ENCODE measurements around the gene RAPGEF1. TPM values are rescaled to one million over a fixed set of nuclear protein-coding genes. Genes with fewer than 3 reads are reported as not detected.
"Not testable (repeated sequence)": the region's sequence is repeated elsewhere in the genome, so short reads cannot be mapped to it uniquely, and the experiment has no call there.

RAPGEF1 gene
- total and polyA plus RNA-seq, 4 donors = 17.5 to 93.2 (median 54.7) TPM

DNA sequence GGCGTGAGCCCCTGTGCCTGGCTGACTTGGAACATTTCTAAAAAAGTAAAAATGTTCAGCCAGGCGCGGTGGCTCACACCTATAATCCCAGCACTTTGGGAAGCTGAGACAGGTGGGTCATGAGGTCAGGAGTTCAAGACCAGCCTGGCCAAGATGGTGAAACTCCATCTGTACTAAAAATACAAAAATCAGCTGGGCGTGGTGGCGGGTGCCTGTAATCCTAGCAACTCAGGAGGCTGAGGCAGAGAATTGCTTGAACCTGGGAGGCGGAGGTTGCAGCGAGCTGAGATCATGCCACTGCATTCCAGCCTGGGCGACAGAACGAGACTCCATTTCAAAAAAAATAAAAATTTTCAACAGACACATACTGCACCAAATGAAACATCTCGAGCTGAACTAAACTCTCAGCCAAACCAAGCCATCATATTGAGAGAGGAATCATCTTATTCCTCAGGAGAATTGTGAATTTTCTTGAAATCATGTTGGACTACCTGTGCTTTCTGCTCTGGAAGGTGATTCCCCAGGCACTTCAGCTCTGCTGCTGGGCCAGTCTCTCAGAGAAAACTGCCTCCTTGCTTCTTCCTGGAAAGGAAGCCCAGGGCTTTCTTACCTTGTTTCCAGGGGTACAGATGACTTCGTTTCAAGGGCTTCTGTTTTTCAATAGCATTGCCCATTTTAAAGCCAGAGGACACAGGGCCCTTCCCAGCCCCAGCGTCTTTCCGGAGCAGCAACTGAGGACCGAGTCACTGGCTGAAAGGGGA is 30.7 kb downstream of the RAPGEF1 start:
- DNase-seq; ATAC-seq (ENCODE audit: low FRiP score); H3K9me3 ChIP-seq (ENCODE audit: control insufficient read depth, low read length); H3K4me1 ChIP-seq (ENCODE audit: control insufficient read depth in 1 of 2, insufficient read depth in 2 of 2, low read length in 2 of 2); H3K27me3 ChIP-seq (ENCODE audit: control insufficient read depth in 1 of 2, insufficient read depth in 2 of 2, low read length in 1 of 2); intact Hi-C loops (cut with DNase I); H3K4me3 ChIP-seq (ENCODE audit: low read length in 2 of 2); H3K36me3 ChIP-seq (ENCODE audit: control insufficient read depth in 1 of 2, insufficient read depth in 2 of 2, low read length in 1 of 2): not testable (repeated sequence)
- 75 to 76% methylated on average over 14 of the region's 14 CpGs for WGBS, 2 donors
- H3K27ac ChIP-seq (ENCODE audit: low read depth in 1 of 2, low read length in 2 of 2) = peak overlapping the region in 1 of 2 donors; percentile 7

GRCh38 chr9:131708226-131709002 is 31.5 kb downstream of the RAPGEF1 start:
- intact Hi-C loops (cut with DNase I) = no loop called here
- H3K27ac ChIP-seq (ENCODE audit: low read depth in 1 of 2, low read length in 2 of 2) = peak overlapping the region in 1 of 2 donors; percentile 60
- peaks cover 4 to 6% of the 10 kb centered on the region in 2 donors for H3K4me1 ChIP-seq (ENCODE audit: control insufficient read depth in 1 of 2, insufficient read depth in 2 of 2, low read length in 2 of 2)
- no peaks in the 10 kb centered on the region for H3K9me3 ChIP-seq (ENCODE audit: control insufficient read depth, low read length)
- H3K36me3 ChIP-seq (ENCODE audit: control insufficient read depth in 1 of 2, insufficient read depth in 2 of 2, low read length in 1 of 2) = no peaks in the 10 kb centered on the region
- no peaks in the 10 kb centered on the region for H3K27me3 ChIP-seq (ENCODE audit: control insufficient read depth in 1 of 2, insufficient read depth in 2 of 2, low read length in 1 of 2)
- 85 to 91% methylated on average over 13 of the region's 13 CpGs for WGBS, 2 donors
- ATAC-seq (ENCODE audit: low FRiP score) (peak; percentile 59), DNase-seq (peak in 1 of 2 donors; percentile 59)
- no peak overlapping the region for H3K4me3 ChIP-seq (ENCODE audit: low read length in 2 of 2)

- H3K4me3 ChIP-seq (ENCODE audit: low read length in 2 of 2) = no peak overlapping the region
- no peaks in the 10 kb centered on the region for H3K9me3 ChIP-seq (ENCODE audit: control insufficient read depth, low read length)
- intact Hi-C loops (cut with DNase I) = no loop called here
- DNase-seq (no peak), ATAC-seq (ENCODE audit: low FRiP score) (no peak)
- no peaks in the 10 kb centered on the region for H3K36me3 ChIP-seq (ENCODE audit: control insufficient read depth in 1 of 2, insufficient read depth in 2 of 2, low read length in 1 of 2)
- H3K4me1 ChIP-seq (ENCODE audit: control insufficient read depth in 1 of 2, insufficient read depth in 2 of 2, low read length in 2 of 2) = peaks cover 3 to 4% of the 10 kb centered on the region in 2 donors
- WGBS, 2 donors = 71 to 75% methylated on average over 4 of the region's 4 CpGs
- H3K27me3 ChIP-seq (ENCODE audit: control insufficient read depth in 1 of 2, insufficient read depth in 2 of 2, low read length in 1 of 2) = no peaks in the 10 kb centered on the region
- no peak overlapping the region for H3K27ac ChIP-seq (ENCODE audit: low read depth in 1 of 2, low read length in 2 of 2)
Measured at GRCh38 chr9:131707733-131708157, 32.1 kb downstream of the RAPGEF1 start.

GRCh38 chr9:131707050-131707449 is 32.8 kb downstream of the RAPGEF1 start:
- H3K27ac ChIP-seq (ENCODE audit: low read depth in 1 of 2, low read length in 2 of 2) = no peak overlapping the region
- intact Hi-C loops (cut with DNase I) = no loop called here
- no peaks in the 10 kb centered on the region for H3K36me3 ChIP-seq (ENCODE audit: control insufficient read depth in 1 of 2, insufficient read depth in 2 of 2, low read length in 1 of 2)
- peaks cover 3 to 4% of the 10 kb centered on the region in 2 donors for H3K4me1 ChIP-seq (ENCODE audit: control insufficient read depth in 1 of 2, insufficient read depth in 2 of 2, low read length in 2 of 2)
- no peaks in the 10 kb centered on the region for H3K27me3 ChIP-seq (ENCODE audit: control insufficient read depth in 1 of 2, insufficient read depth in 2 of 2, low read length in 1 of 2)
- no peaks in the 10 kb centered on the region for H3K9me3 ChIP-seq (ENCODE audit: control insufficient read depth, low read length)
- no peak overlapping the region for H3K4me3 ChIP-seq (ENCODE audit: low read length in 2 of 2)
- WGBS, 2 donors = 91 to 93% methylated on average over 5 of the region's 5 CpGs
- ATAC-seq (ENCODE audit: low FRiP score) = no peak
- no peak for DNase-seq

GRCh38 chr9:131706608-131706970 is 33.3 kb downstream of the RAPGEF1 start:
- Histone ChIP-seq H3K27ac (ENCODE audit: low read depth in 1 of 2, low read length in 2 of 2) (no peak overlapping the region), H3K4me1 (ENCODE audit: control insufficient read depth in 1 of 2, insufficient read depth in 2 of 2, low read length in 2 of 2) (peaks cover 3 to 4% of the 10 kb centered on the region in 2 donors), H3K4me3 (ENCODE audit: low read length in 2 of 2) (no peak overlapping the region), H3K36me3 (ENCODE audit: control insufficient read depth in 1 of 2, insufficient read depth in 2 of 2, low read length in 1 of 2) (no peaks in the 10 kb centered on the region), H3K9me3 (ENCODE audit: control insufficient read depth, low read length) (no peaks in the 10 kb centered on the region), H3K27me3 (ENCODE audit: control insufficient read depth in 1 of 2, insufficient read depth in 2 of 2, low read length in 1 of 2) (no peaks in the 10 kb centered on the region)
- intact Hi-C loops (cut with DNase I) = no loop called here
- 91 to 93% methylated on average over 6 of the region's 6 CpGs for WGBS, 2 donors
- DNase-seq (no peak), ATAC-seq (ENCODE audit: low FRiP score) (no peak)

- H3K4me3 ChIP-seq (ENCODE audit: low read length in 2 of 2) = no peak overlapping the region
- H3K36me3 ChIP-seq (ENCODE audit: control insufficient read depth in 1 of 2, insufficient read depth in 2 of 2, low read length in 1 of 2) = no peaks in the 10 kb centered on the region
- no peaks in the 10 kb centered on the region for H3K9me3 ChIP-seq (ENCODE audit: control insufficient read depth, low read length)
- H3K27me3 ChIP-seq (ENCODE audit: control insufficient read depth in 1 of 2, insufficient read depth in 2 of 2, low read length in 1 of 2) = no peaks in the 10 kb centered on the region
- WGBS, 2 donors = 89 to 92% methylated on average over 4 of the region's 4 CpGs
- intact Hi-C loops (cut with DNase I) = no loop called here
- no peak for ATAC-seq (ENCODE audit: low FRiP score)
- no peak for DNase-seq
- peaks cover 3 to 4% of the 10 kb centered on the region in 2 donors for H3K4me1 ChIP-seq (ENCODE audit: control insufficient read depth in 1 of 2, insufficient read depth in 2 of 2, low read length in 2 of 2)
- no peak overlapping the region for H3K27ac ChIP-seq (ENCODE audit: low read depth in 1 of 2, low read length in 2 of 2)
Measured at GRCh38 chr9:131704988-131705387, 34.9 kb downstream of the RAPGEF1 start.

DNA sequence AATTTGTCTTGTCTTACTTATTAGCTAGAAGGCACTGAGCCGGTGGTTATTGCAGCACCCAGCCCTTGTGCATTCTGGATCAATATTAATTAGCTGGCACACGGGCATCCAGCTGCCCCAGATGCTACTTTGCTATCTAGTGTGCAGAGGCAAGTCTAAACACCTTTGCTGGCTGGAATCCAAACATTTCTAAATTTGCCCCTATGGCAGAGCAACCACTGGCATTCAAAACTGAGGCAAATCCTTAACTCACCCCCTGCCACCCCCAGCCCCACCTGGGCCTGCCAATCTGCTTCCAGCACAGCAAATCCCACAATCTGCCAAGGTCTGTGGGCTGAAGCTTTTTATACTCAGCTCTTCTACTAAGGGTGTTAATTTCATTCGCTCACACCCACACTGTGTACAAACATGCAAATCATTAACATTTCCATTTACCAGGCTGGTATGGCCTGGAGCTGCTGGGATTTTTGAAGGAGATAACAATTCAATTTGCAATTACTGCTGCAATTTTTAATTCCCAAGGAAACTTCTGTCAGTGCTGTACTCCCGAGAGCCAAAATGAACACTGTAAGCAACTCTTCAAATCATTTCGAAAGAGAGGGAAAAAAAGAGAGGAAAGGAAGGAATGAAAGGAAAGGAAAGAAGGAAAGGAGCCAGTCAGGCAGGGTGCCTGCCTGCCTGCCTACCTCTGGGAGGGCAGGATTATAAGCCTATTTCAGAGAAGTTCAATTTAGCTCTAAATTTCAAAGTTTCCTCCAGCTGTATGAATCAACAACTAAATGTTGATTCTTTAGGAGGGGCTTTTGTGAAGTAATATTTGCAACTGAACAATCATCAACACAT is 35.5 kb downstream of the RAPGEF1 start:
- Histone ChIP-seq H3K4me1 (ENCODE audit: control insufficient read depth in 1 of 2, insufficient read depth in 2 of 2, low read length in 2 of 2) (peaks cover 3 to 4% of the 10 kb centered on the region in 2 donors), H3K36me3 (ENCODE audit: control insufficient read depth in 1 of 2, insufficient read depth in 2 of 2, low read length in 1 of 2) (no peaks in the 10 kb centered on the region), H3K27ac (ENCODE audit: low read depth in 1 of 2, low read length in 2 of 2) (no peak overlapping the region), H3K9me3 (ENCODE audit: control insufficient read depth, low read length) (no peaks in the 10 kb centered on the region), H3K4me3 (ENCODE audit: low read length in 2 of 2) (no peak overlapping the region), H3K27me3 (ENCODE audit: control insufficient read depth in 1 of 2, insufficient read depth in 2 of 2, low read length in 1 of 2) (no peaks in the 10 kb centered on the region)
- intact Hi-C loops (cut with DNase I) = no loop called here
- DNase-seq = no peak
- WGBS, 2 donors = 65 to 69% methylated on average over 5 of the region's 5 CpGs
- ATAC-seq (ENCODE audit: low FRiP score) = no peak

DNA sequence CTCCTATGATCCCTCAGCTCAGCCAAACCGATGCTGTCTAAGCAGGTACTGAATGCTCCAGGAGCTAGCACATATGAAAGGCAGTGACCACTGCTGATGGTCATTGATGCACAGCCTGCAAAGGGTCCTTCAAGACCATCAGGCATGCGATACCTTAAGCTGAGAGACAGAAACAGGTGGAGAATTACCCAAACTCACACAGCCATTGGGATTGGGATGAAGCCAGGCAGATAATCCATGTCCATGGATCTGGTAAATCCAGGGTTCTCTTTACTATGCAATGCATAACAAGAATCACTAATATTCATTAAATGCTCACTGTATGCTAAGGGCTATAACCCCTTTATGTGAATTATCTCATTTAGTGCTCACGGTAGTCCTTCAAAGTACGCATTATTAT is 36.2 kb downstream of the RAPGEF1 start:
- Histone ChIP-seq H3K27ac (ENCODE audit: low read depth in 1 of 2, low read length in 2 of 2) (no peak overlapping the region), H3K27me3 (ENCODE audit: control insufficient read depth in 1 of 2, insufficient read depth in 2 of 2, low read length in 1 of 2) (no peaks in the 10 kb centered on the region), H3K9me3 (ENCODE audit: control insufficient read depth, low read length) (no peaks in the 10 kb centered on the region), H3K36me3 (ENCODE audit: control insufficient read depth in 1 of 2, insufficient read depth in 2 of 2, low read length in 1 of 2) (no peaks in the 10 kb centered on the region), H3K4me1 (ENCODE audit: control insufficient read depth in 1 of 2, insufficient read depth in 2 of 2, low read length in 2 of 2) (peaks cover 3 to 4% of the 10 kb centered on the region in 2 donors), H3K4me3 (ENCODE audit: low read length in 2 of 2) (no peak overlapping the region)
- intact Hi-C loops (cut with DNase I) = no loop called here
- DNase-seq (no peak), ATAC-seq (ENCODE audit: low FRiP score) (no peak)
- WGBS, 2 donors = 94% methylated on average over 4 of the region's 4 CpGs
